GM19023 (cell line): Measurements from ENCODE around the gene BOK.
"Not testable (repeated sequence)": the region's sequence is repeated elsewhere in the genome, so short reads cannot be mapped to it uniquely, and the experiment has no call there.

Experiments
- ATAC-seq: cut with Tn5 transposase; IDR thresholded peaks from one replicate; pipeline ENCODE4 v1.9.1; 2021; ENCODE audit warnings: mild to moderate bottlenecking, moderate library complexity; ENCODE audit not compliant: unreplicated experiment

Gene BOK, protein sequence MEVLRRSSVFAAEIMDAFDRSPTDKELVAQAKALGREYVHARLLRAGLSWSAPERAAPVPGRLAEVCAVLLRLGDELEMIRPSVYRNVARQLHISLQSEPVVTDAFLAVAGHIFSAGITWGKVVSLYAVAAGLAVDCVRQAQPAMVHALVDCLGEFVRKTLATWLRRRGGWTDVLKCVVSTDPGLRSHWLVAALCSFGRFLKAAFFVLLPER

DNA sequence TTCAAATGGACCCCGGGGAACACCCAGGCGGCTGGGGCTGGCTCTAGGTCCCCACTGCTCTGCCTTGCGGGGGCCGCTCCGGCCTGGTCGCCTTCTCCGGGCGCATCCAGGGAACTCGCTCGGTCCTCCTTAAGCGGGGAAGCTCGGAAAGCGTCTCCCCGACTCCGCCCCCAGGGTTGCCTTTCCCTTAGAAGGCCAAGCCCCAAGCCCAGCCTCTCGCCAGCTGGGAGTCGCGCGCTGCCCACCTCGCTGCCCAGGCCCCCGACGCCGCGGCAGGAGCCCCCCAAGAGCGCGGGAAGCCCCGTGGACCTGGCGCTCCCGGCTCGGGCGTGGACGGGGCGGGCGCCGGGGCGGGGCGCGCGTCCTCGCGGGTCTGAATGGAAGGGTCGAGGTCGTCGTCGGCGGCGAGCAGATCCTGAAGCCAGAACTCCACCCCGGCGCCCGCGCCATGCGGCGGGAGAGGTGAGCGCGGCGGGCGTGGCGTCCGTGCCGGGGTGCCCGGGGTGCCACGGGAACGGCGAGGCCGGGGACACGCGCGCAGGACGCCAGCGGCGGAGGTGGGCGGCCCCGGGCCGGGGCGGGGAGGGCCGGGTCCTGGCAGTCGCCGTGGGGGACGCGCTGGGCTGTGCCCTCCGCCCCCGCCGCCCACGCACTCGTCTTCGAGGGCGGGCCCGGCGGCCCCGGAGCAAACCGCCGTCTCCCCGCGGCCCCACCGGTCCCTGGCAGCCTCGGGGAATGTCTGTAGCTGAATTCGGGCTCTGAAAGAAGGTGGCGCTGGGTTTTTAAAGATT, at the start of gene BOK:
BOK (plus strand) TSS at position 214 of the 791 bp plus-strand sequence. CDS start 739 bp downstream, outside the sequence.
- ATAC-seq = no peak

DNA sequence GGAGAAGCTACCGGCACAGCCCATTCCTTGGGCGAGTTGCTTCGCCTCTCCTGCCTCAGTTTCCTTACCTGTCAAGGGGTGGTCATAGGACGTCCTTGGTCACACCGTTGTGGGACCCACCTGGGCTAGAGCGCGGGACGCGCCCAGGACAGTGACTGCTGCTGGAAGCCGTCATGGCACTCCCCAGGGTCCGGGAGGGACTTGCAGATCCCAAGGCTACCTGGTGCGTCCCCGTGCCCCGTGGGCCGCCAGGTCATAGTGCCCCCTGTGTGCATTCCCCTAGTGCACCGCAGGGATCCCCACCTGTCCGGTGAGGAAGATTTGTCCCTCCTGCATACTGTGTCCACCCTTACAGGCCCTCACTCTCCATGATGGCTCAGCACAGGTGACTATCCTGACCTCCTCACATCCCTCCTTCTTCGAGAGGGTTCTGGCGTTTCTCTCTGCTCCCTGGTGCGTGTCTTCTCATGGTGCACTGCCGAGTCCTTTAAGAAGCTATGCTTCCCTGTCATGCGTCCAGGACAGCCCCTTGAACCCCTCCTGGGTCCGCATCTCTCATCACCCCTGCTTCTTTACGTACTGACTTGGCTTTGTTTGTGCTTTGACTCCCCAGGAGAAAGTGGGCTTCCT, 49.3 kb upstream of the BOK start:
- no peak for ATAC-seq

DNA sequence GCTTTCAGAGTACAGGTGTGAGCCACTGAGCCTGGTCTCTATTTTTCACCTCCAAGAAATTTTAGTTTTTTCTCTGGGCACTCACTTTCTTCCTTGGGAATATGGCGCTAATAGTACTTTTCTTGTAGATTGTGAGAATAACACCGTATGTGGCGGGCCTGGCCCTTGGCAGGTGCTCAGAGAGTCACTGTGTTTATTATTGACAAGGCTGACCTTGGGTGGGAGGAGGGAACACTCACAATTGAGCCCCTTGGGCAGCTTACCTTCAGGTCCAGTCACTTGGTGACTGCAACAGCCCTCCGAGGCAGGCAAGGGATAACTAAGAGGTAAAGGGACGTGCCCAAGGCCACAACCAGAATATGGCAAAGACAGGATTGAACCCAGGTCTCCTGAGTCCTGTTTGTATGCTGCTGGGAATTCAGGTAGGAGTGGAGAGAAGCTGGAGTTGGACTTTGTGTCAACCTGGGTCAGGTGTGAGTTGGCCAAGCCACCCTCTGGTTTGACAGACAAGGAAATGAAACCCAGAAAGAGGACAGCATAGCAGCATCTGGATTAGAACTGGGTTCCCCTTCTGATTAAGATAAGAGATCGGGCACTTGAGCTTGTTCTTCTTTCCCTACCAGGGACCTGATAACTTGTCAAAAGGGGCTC, 47.3 kb upstream of the BOK start:
- no peak for ATAC-seq

DNA sequence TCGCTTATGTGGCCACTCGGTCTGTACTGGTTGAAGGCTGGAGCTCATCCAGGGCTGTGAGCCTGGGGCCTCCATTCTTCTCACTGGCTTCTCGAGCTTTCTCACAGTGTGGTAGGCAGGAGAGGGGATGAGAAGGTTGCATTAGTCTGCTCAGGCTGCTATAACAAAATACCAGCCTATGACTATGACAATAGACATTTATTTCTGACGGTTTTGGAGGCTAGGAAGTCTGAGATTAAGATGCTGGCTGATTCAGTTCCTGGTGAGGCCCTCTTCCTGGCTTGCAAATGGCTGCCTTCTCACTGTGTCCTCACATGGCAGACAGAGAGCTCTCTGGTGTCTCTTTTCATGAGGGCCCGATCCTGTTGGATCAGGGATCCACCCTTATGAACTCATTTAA, 44.0 kb upstream of the BOK start:
- no peak for ATAC-seq

DNA sequence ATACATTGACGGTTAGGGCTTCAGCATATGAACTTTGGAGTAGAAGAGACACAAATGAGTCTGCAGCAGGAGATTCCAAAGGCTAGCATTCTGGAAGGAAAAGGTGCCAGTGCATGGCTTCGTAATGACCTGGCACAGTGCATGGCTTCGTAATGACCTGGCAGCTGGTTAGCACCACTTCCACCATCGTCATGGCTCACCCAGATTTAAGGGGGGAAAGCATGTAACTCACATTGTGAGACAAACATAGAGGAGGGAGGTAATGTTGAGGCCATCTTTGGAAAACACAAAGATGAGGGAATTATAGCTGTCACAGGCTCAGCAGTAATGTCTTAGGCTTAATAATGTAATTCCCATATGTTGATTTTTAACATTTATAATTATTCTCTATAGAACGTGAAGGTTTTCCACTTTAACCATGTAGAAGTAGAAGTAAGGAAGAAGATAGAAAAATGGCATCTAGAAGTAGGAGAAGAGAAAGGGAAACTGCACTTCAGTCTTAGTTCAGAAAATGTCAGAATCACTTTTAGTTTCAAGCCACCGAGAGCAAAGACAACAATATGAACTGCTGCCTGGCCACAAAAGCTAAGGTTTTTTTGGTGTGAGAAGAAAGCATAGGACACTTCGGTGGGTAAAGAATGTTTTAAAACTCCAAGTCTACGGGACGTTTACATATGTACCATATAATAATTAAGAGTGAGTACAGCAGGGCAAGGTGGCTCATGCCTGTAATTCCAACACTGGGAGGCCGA, 43.4 kb upstream of the BOK start:
- no peak for ATAC-seq

DNA sequence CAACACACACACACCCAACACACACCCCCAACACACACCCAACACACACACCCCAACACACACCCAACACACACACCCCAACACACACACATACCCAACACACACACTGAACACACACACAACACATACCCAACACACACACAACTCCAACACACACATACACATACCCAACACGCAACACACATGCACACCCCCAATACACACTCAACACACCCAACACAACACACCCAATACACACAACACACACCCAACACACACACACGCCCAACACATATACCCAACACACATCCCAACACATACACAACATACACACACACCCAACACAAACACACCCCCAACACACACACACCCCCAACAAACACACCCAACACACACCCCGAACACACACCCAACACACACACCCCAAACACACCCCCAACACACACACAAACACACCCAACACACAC, 42.0 kb upstream of the BOK start:
- no peak for ATAC-seq

DNA sequence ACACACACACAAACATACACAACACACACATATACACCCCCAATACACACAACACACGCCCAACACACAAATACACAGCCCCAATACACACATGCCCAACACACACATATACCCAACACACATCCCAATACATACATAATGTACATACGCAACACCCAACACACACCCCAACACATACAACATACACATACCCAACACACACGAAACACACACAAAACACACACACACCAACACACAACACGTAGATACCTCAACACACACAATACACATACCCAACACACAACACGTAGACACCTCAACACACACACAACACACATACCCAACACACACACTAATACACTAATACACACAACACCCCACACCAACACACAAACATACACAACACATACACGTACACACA, 41.2 kb upstream of the BOK start:
- ATAC-seq = no peak

DNA sequence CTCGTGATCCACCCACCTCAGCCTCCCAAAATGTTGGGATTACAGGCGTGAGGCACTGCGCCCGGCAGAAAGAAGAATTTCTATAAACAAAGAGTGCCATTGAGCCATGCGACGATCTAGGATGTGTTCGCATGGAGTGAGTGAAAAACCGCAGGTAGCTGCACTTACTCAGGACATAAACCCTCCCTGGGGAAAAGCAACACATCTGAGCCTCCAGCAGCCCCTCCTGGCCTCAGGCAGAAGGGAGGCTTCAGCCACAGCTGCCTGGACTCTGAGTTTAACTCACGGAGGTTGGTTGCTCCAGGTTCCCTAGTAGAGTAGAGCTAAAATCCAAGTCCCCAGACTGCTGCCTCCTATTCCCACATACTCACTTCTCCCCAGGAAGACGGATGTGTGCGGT, 38.9 kb upstream of the BOK start:
- no peak for ATAC-seq

DNA sequence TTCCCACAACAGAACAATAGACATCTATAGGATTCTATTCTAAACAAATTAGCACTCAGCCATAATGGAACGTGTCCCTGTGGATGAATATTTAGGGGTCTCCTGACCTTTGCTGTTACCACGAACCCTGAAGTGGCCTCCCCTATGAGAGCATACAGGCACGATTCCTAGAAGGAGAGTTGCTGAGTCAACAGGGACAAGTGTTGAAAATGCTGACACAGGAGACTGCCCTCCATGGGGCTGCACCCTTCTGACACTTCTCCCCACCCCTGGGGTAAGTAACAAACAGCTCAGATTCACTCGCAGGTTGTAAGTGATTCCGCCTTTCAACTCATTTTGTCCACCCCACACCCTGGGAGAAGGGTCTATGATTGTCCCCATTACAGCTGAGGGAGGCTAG, 36.1 kb upstream of the BOK start:
- ATAC-seq = no peak

DNA sequence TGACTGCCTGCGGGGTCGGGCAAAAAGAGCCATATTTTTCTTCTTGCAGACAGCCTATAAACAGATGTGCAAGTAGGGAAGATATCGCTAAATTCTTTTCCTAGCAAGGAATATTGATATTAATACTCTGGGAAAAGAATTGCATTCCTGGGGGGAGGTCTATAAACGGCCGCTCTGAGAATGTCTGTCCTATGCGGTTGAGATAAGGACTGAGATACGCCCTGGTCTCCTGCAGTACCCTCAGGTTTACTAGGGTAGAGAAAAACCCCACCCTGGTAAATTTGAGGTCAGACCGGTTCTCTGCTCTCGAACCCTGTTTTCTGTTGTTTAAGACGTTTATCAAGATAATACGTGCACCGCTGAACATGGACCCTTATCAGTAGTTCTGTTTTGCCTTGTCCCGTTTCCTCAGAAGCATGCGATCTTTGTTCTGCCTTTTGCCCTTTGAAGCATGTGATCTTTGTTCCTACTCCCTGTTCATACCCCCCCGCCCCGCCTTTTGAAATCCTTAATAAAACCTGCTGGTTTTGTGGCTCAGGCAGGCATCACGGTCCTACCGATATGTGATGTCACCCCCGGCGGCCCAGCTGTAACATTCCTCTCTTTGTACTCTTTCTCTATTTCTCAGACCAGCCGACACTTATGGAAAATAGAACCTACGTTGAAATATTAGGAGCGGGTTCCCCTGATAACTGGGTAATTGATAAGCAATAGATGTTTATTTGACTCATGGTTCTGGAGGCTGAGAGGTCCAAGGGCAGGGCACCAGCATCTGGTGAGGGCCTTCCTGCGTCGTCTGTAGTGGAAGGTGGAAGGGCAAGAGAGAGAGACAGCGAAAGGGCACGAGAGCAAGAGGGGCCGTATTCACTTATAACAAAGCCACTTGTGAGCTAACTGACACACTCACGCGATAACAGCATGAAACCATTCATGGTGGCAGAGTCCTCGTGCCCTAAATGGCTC, 32.4 kb upstream of the BOK start:
- not testable (repeated sequence) for ATAC-seq

DNA sequence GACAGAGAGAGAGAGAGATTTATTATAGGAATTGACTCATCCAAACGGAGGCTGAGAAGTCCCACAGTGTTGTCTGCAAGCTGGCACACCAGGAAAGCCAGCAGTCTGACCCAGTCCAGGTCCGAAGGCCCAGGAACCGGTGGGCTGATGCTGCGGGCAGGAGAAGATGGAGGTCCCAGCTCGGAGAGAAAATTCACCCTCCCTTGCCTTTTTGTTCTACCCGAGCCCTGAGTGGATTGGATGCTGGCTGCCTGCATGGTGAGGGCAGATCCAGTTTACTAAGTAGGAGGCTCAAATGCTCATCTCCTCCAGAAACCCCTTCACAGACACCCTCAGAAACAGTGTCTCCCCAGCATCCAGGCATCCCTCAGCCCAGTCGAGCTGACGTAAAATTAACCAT, 28.0 kb upstream of the BOK start:
- no peak for ATAC-seq

DNA sequence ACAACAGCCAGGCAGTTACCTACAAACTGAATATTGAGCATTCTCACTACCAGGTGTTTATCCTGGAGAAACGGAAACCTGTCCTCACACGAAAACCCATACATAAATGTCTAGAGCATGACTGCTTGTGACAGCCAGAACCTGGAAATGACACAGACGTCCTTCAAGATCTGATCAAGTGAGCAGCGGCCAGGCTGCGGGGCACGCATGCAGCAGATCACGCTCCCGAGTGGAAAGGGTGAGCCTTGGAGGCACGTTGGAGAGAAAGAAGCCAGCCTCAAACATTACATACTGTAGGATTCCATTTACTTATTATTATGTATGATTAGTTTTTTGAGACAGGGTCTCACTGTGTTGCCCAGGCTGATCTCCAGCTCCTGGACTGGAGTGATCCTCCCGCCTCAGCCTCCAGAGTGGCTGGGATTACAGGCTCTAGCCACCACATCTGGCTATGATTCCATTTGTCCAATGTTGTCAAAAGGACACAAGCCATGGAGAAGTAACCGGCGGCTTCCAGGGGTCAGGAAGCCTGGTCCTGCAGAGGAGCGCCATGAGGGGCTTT, 27.3 kb upstream of the BOK start:
- ATAC-seq = no peak

DNA sequence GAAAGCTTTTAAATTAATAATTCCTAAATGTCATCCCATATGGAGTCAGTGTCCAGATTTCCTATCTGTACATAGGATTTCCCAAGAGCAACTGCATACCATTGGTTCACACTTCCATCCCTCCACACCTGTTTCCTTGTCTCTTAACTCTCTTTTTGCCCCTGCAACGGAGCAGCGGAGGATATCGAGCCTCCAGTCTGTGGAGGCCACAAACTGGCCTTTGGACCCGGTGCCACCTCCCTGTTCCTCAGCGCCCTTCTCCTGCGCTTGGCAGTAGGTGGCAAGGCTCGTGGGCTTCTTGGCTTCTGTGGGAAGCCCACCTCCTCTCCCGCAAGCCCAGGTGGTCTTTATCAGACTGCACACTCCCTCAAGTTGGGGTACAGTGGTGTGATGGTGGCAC, 26.4 kb upstream of the BOK start:
- no peak for ATAC-seq

DNA sequence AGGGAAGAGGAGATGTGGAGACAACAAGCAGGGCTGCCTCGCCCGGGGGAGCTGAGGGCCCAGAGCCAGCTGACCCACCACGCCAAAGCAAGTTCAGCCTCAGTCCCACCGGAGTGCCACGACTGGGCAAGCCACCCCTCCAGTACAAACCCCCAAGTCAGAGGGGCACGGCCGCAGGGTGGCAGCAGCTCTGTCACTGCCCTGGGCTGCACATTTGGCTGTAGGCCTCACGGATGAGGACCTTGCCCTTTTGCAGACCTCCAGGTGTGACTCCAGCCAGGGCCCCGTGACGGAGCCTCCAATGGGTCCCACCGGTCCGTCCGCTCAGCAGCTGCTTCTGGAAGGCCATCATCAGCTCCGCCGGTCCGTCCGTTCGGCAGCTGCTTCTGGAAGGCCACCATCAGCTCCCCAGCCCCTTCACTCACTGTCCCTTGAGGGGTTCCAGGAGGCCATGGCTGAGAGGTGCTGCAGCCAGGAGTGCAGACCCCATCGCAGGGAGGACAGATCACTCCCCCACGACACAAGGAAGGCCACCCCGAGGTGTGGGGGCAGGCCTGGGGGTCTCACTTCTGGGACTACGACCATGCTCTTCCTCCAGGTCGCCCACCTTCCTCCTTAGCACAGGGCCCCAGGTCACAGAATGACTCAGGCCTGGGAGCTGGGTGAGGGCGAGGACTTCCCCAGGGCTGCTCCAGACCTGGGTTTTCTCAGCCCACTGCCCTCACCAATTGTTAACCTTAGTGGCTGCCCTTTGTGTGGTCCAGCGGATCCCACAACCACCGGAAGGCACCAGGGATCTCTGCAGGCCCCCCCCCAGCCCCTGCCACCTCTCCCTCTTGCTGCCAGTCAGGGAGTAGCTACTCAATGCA, 25.6 kb upstream of the BOK start:
- ATAC-seq = no peak

DNA sequence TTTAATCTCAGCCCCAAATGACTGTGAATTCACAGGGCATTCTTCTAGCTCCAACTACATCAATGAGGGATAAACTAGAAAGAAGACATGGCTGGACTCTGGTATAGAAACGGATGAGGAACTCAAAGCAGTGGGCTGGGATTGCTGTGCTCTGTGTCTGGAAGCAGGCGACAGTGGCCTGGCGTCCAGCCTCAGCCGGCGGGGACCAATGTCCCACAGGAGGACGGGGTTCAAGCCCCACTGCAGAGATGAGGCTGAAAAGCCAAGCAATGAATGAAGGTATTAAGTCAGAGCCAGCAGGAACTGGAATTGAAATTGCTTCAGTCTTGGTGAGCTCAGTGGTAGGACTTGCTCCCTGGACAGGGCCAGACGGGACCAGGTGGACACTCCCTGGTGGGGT, 24.3 kb upstream of the BOK start:
- ATAC-seq = no peak

DNA sequence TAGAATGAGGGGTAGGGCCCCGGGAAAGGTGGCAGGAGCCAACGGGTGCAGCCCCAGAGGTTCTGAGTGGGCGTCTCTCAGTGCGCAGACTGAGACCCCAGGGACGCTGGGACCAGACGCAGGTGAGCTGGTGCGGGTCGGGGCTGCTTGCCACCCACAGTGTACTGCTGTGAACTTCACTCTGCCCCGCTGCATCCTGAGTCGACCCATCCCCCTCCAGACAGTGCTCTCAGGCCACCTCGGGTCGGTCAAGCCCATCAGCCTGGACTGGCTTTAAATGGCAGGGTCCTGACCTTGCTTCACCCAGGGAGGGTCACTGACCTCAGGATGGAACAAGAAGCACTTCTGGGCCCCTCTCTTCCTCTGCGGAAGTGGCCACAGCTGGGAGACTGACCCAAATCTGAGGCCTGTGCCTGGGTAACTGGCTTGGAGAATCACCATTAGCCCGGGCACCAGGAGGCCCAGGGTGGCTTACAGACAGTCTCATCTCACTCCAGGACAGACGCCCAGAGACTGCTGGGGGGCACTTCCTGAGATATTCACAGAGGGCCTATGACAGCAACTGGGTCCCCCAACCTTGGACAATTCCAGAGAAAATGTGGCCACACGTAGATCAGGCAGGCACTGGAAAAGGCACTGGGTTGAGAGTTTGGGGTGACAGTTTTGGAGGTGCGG, 23.7 kb upstream of the BOK start:
- ATAC-seq = no peak

DNA sequence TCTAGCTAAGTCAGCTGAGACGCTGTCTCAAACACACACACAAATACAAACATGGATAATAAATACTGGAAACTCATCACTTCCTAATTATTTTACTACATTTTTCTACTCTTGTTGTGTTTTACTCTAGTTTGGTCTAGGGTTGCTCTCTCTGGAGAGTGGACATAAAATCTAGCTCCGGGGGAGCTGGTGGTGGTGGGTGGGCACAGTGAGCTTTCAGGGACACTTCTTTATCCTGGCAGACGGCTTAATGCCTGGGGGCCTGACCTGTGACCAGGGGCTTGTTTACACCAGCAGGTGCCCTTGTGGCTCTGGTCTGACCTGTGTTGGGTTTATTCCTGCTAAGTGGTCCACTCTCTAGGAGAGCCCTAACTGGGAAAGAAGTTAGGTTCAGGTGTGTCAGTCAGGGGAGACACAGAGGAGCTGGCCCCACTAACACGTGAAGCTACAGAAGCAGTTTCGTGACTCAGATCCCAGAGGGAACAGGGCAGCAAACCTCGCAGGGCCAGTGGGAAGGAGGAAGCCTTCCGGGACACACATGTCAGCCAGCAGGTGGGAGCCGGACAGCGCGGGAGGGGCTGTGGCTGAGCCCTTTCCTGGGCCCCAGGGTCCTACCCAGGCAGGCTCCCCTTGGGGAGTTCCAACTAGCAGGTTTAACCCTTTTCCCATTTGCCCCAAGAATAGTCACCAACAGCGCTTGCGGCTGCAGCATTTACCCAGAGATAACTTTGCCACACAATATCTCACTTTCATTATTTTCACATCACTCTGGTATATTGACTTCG, 22.5 kb upstream of the BOK start:
- ATAC-seq = no peak
